Astrocyte (in vitro differentiated cells and primary cell): ENCODE data around the gene GTF2F2. TPM values are rescaled to one million over a fixed set of nuclear protein-coding genes. Genes with fewer than 3 reads are reported as not detected.

ENCODE experiments used
- DNase-seq: peaks from one replicate; pipeline ENCODE4 v3.0.0-alpha.2; 2010; ENCODE audit warnings: low read depth
- FAIRE-seq: peaks from 2 replicates; lab custom pipeline; 2011; peaks lifted over from hg19 to GRCh38; lab: Jason Lieb, UNC
- H2AFZ ChIP-seq: 2 replicates; pipeline ENCODE4 v1.6.0; 2012; ENCODE audit warnings: low read depth, low read length, inconsistent platforms
- H3K27ac ChIP-seq: 2 replicates; pipeline ENCODE4 v1.5.1; 2011; ENCODE audit warnings: low read depth, low read length, inconsistent platforms
- H3K27me3 ChIP-seq: 2 replicates; pipeline ENCODE4 v1.6.0; 2011; ENCODE audit warnings: low read length, inconsistent platforms; ENCODE audit not compliant: insufficient read depth
- H3K36me3 ChIP-seq: 2 replicates; pipeline ENCODE4 v1.5.1; 2011; ENCODE audit warnings: low read length, inconsistent platforms; ENCODE audit not compliant: insufficient read depth
- H3K4me1 ChIP-seq: 2 replicates; pipeline ENCODE4 v1.5.1; 2011; ENCODE audit warnings: low read length, inconsistent platforms; ENCODE audit not compliant: insufficient read depth
- H3K4me2 ChIP-seq: 2 replicates; pipeline ENCODE4 v1.6.0; 2012; ENCODE audit warnings: low read length, inconsistent platforms
- H3K4me3 ChIP-seq: 2 replicates; pipeline ENCODE4 v1.5.1; 2011; ENCODE audit warnings: low read depth, mild to moderate bottlenecking, low read length, inconsistent platforms; ENCODE audit not compliant: insufficient read depth
- H3K79me2 ChIP-seq: 2 replicates; pipeline ENCODE4 v1.6.0; 2012; ENCODE audit warnings: mild to moderate bottlenecking, low read length, inconsistent platforms; ENCODE audit not compliant: insufficient read depth
- H3K9ac ChIP-seq: 2 replicates; pipeline ENCODE4 v1.6.0; 2012; ENCODE audit warnings: mild to moderate bottlenecking, low read length, inconsistent platforms
- H3K9me3 ChIP-seq: 2 replicates; pipeline ENCODE4 v1.5.1; 2012; ENCODE audit warnings: low read depth, mild to moderate bottlenecking, low read length, inconsistent platforms; ENCODE audit not compliant: insufficient read depth
- H4K20me1 ChIP-seq: 2 replicates; pipeline ENCODE4 v1.6.0; 2012; ENCODE audit warnings: low read length, inconsistent platforms; ENCODE audit not compliant: insufficient read depth
- H3K27ac Mint-ChIP-seq: one replicate; pipeline ENCODE4 v1.8.0; 2021; ENCODE audit warnings: mild to moderate bottlenecking, mixed read lengths; ENCODE audit not compliant: unreplicated experiment
- H3K27me3 Mint-ChIP-seq: one replicate; pipeline ENCODE4 v1.8.0; 2021; ENCODE audit warnings: low read depth, mixed read lengths; ENCODE audit not compliant: unreplicated experiment
- H3K36me3 Mint-ChIP-seq: one replicate; pipeline ENCODE4 v1.8.0; 2021; ENCODE audit warnings: low read depth, mixed read lengths; ENCODE audit not compliant: unreplicated experiment
- H3K4me1 Mint-ChIP-seq: one replicate; pipeline ENCODE4 v1.8.0; 2021; ENCODE audit warnings: low read depth, mixed read lengths; ENCODE audit not compliant: unreplicated experiment
- H3K4me3 Mint-ChIP-seq: one replicate; pipeline ENCODE4 v1.8.0; 2021; ENCODE audit warnings: mild to moderate bottlenecking, moderate library complexity, mixed read lengths; ENCODE audit not compliant: unreplicated experiment
- H3K9me3 Mint-ChIP-seq: one replicate; pipeline ENCODE4 v1.8.0; 2021; ENCODE audit warnings: mild to moderate bottlenecking, mixed read lengths; ENCODE audit not compliant: unreplicated experiment
- CTCF ChIP-seq: IDR thresholded peaks from 2 replicates; pipeline ENCODE4 v1.5.1; 2011; ENCODE audit warnings: low read depth, mild to moderate bottlenecking, inconsistent platforms, low read length, moderate library complexity; ENCODE audit not compliant: insufficient read depth
- EZH2 ChIP-seq: IDR thresholded peaks from 2 replicates; pipeline ENCODE4 v1.6.1; 2012; ENCODE audit warnings: mild to moderate bottlenecking, low read length, inconsistent platforms; ENCODE audit not compliant: insufficient read depth
- total RNA-seq: library from RNA; stranded (reverse); gene quantifications from 2 replicates; pipeline ENCODE4 v1.2.1, GENCODE V29; 2021

The GTF2F2 gene
- total RNA-seq, 1 donor from 2014 or later, result 27.8 TPM

GRCh38 chr13:45084515-45084914, 35.8 kb upstream of the GTF2F2 start:
- no peaks in the 10 kb centered on the region for H3K36me3 Mint-ChIP-seq
- H3K4me3 ChIP-seq, result no peak overlapping the region
- no peaks in the 10 kb centered on the region for H3K9me3 Mint-ChIP-seq

DNA sequence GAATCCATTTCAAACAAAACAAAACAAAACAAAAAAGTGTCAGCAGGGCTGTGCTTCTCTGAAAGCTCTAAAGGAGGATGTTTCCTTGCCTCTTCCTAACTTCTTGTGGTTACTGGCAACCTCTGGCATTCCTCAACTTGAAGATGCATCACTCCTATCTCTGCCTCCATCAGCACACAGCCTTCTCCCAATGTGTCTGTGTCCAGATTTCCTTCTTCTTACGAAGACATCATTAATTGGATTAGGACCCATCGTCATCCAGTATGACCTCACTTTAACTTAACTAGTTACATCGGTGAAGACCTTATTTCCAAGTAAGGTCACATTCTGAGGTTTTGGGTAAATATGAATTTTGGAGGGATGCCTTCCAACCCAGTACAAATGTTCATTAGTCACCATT, 33.8 kb upstream of the GTF2F2 start:
- Mint-ChIP-seq H3K4me3 (no peak overlapping the region), H3K27me3 (peaks cover 8% of the 10 kb centered on the region), H3K9me3 (no peaks in the 10 kb centered on the region), H3K36me3 (no peaks in the 10 kb centered on the region), H3K27ac (no peak overlapping the region), H3K4me1 (peaks cover 2% of the 10 kb centered on the region)
- Histone ChIP-seq H3K4me2 (no peak overlapping the region), H3K4me3 (no peak overlapping the region), H3K79me2 (no peaks in the 10 kb centered on the region), H4K20me1 (no peaks in the 10 kb centered on the region), H3K9ac (no peak overlapping the region), H3K9me3 (no peaks in the 10 kb centered on the region), H3K36me3 (no peaks in the 10 kb centered on the region), H2AFZ (no peak overlapping the region), H3K27ac (no peak overlapping the region), H3K4me1 (no peaks in the 10 kb centered on the region), H3K27me3 (no peaks in the 10 kb centered on the region)
- peak; percentile 71 for DNase-seq
- FAIRE-seq, result peak; percentile 87
- TF ChIP-seq CTCF (no peak), EZH2 (no peak)

More at GRCh38 chr13:45084515-45084914, 35.8 kb upstream of the GTF2F2 start:
- no peaks in the 10 kb centered on the region for H3K4me1 Mint-ChIP-seq
- H2AFZ ChIP-seq, result no peak overlapping the region
- H3K36me3 ChIP-seq, result no peaks in the 10 kb centered on the region
- H3K4me1 ChIP-seq, result no peaks in the 10 kb centered on the region
- H3K27ac Mint-ChIP-seq, result no peak overlapping the region
- no peak overlapping the region for H3K4me3 Mint-ChIP-seq
- H3K4me2 ChIP-seq, result no peak overlapping the region
- DNase-seq, result no peak
- H3K27me3 Mint-ChIP-seq, result peaks cover 11% of the 10 kb centered on the region
- no peak overlapping the region for H3K9ac ChIP-seq
- no peak overlapping the region for H3K27ac ChIP-seq
- H3K27me3 ChIP-seq, result peaks cover 4% of the 10 kb centered on the region
- no peaks in the 10 kb centered on the region for H4K20me1 ChIP-seq
- no peak for TF ChIP-seq EZH2
- no peak for TF ChIP-seq CTCF
- no peaks in the 10 kb centered on the region for H3K9me3 ChIP-seq
- no peaks in the 10 kb centered on the region for H3K79me2 ChIP-seq
- no peak for FAIRE-seq

GRCh38 chr13:45092663-45093062, 27.6 kb upstream of the GTF2F2 start:
- TF ChIP-seq EZH2, result no peak
- TF ChIP-seq CTCF, result no peak
- H3K4me1 ChIP-seq, result no peaks in the 10 kb centered on the region
- peak; percentile 48 for DNase-seq
- H2AFZ ChIP-seq, result no peak overlapping the region
- no peaks in the 10 kb centered on the region for H3K36me3 ChIP-seq
- no peaks in the 10 kb centered on the region for H3K79me2 ChIP-seq
- peaks cover 3% of the 10 kb centered on the region for H3K27me3 Mint-ChIP-seq
- H4K20me1 ChIP-seq, result no peaks in the 10 kb centered on the region
- no peaks in the 10 kb centered on the region for H3K9me3 ChIP-seq
- no peaks in the 10 kb centered on the region for H3K36me3 Mint-ChIP-seq
- peaks cover 2% of the 10 kb centered on the region for H3K4me1 Mint-ChIP-seq
- H3K27me3 ChIP-seq, result no peaks in the 10 kb centered on the region
- no peak overlapping the region for H3K4me2 ChIP-seq
- no peak overlapping the region for H3K4me3 Mint-ChIP-seq
- H3K9me3 Mint-ChIP-seq, result no peaks in the 10 kb centered on the region
- H3K9ac ChIP-seq, result no peak overlapping the region
- no peak for FAIRE-seq
- H3K4me3 ChIP-seq, result no peak overlapping the region
- H3K27ac ChIP-seq, result no peak overlapping the region
- H3K27ac Mint-ChIP-seq, result no peak overlapping the region
